Suprapubic skin (tissue), 4 donors: ENCODE data around the gene THAP11. TPM values are rescaled to one million over a fixed set of nuclear protein-coding genes. Genes with fewer than 3 reads are reported as not detected.

Source experiments
- DNase-seq, 2 donors: peaks; one replicate each; pipeline ENCODE4 v3.0.0-alpha.2; 2019; ENCODE audit warnings: low spot score in 2 of 2
- H3K27ac ChIP-seq: fragments of 200-600 bp; sonication (generic); one replicate; pipeline ENCODE4 v1.5.1; 2019
- H3K27me3 ChIP-seq: fragments of 200-600 bp; sonication (generic); one replicate; pipeline ENCODE4 v1.5.1; 2019
- H3K36me3 ChIP-seq: fragments of 200-600 bp; sonication (generic); one replicate; pipeline ENCODE4 v1.5.1; 2019
- H3K4me1 ChIP-seq: fragments of 200-600 bp; sonication (generic); one replicate; pipeline ENCODE4 v1.5.1; 2019
- H3K4me3 ChIP-seq: fragments of 200-600 bp; sonication (generic); one replicate; pipeline ENCODE4 v1.5.1; 2019; ENCODE audit warnings: mild to moderate bottlenecking
- H3K9me3 ChIP-seq: fragments of 200-600 bp; sonication (generic); one replicate; pipeline ENCODE4 v1.5.1; 2019
- CTCF ChIP-seq, 2 donors: fragments of 200-600 bp in 1 of 2; fragments of 450-650 bp in 1 of 2; sonication (generic) in 1 of 2; IDR thresholded peaks; one replicate each; pipeline ENCODE4 v1.5.1; 2016 to 2019; ENCODE audit warnings: antibody characterized with exemption in 2 of 2, mild to moderate bottlenecking in 1 of 2, moderate library complexity in 1 of 2
- EP300 ChIP-seq: sonication (generic); formaldehyde crosslinking; IDR thresholded peaks from one replicate; pipeline ENCODE4 v1.6.1; 2017; ENCODE audit warnings: antibody characterized with exemption
- POLR2A ChIP-seq, 2 donors: fragments of 450-650 bp; IDR thresholded peaks; one replicate each; pipeline ENCODE4 v1.6.1; 2017; ENCODE audit warnings: antibody characterized with exemption in 2 of 2, mild to moderate bottlenecking in 2 of 2, moderate library complexity in 2 of 2
- POLR2AphosphoS5 ChIP-seq, 3 donors: sonication (generic); formaldehyde crosslinking; IDR thresholded peaks; one replicate each; pipeline ENCODE4 v1.6.1; 2017; ENCODE audit warnings: antibody characterized with exemption in 3 of 3
- WGBS: methylation state at CpG from one replicate; pipeline ENCODE4 v1.1.5; 2018; 5-methylcytosine and 5-hydroxymethylcytosine counted together
- total RNA-seq, 4 donors: library from RNA; depleted of rRNA; stranded (reverse); fragments of >200 nt; gene quantifications; one replicate each; pipeline ENCODE4 v1.1.0, GENCODE V29; 2016

The THAP11 gene
- total RNA-seq, 4 donors from 2014 or later, result 45.7 to 92.0 (median 76.4) TPM

GRCh38 chr16:67871256-67871655, 29.1 kb downstream of the THAP11 start:
- DNase-seq, result no peak
- 29% methylated on average over 1 of the region's 3 CpGs for WGBS
- peaks cover 38% of the 10 kb centered on the region for H3K4me1 ChIP-seq
- no peaks in the 10 kb centered on the region for H3K27me3 ChIP-seq
- no peak overlapping the region for H3K4me3 ChIP-seq
- TF ChIP-seq POLR2A (IDR thresholded peaks at IDR 0.05) (no peak), CTCF (IDR thresholded peaks at IDR 0.05) (no peak), POLR2AphosphoS5 (IDR thresholded peaks at IDR 0.05) (no peak), EP300 (no peak)
- H3K9me3 ChIP-seq, result no peaks in the 10 kb centered on the region
- peak overlapping the region; percentile 10 for H3K27ac ChIP-seq
- H3K36me3 ChIP-seq, result peaks cover 49% of the 10 kb centered on the region

- Histone ChIP-seq H3K9me3 (no peaks in the 10 kb centered on the region), H3K27ac (peak overlapping the region; percentile 91), H3K27me3 (no peaks in the 10 kb centered on the region), H3K4me3 (peak overlapping the region; percentile 100), H3K36me3 (peaks cover 49% of the 10 kb centered on the region), H3K4me1 (peaks cover 38% of the 10 kb centered on the region)
- TF ChIP-seq CTCF (IDR thresholded peaks at IDR 0.05) (no peak), POLR2A (IDR thresholded peaks at IDR 0.05) (no peak), EP300 (no peak), POLR2AphosphoS5 (IDR thresholded peaks at IDR 0.05) (no peak)
- 66% methylated on average over 2 of the region's 2 CpGs for WGBS
- DNase-seq, result no peak
Observed at GRCh38 chr16:67872131-67872630, 30.1 kb downstream of the THAP11 start.

- Histone ChIP-seq H3K4me1 (peaks cover 38% of the 10 kb centered on the region), H3K4me3 (peak within 1 kb of the TSS; percentile 100), H3K36me3 (peaks cover 49% of the 10 kb centered on the region), H3K9me3 (no peaks in the 10 kb centered on the region), H3K27ac (peak within 1 kb of the TSS; percentile 91), H3K27me3 (no peaks in the 10 kb centered on the region)
- DNase-seq, result peak; percentile 93 to 94
- TF ChIP-seq POLR2A (IDR thresholded peaks at IDR 0.05) (peak; percentile 8 to 53), CTCF (IDR thresholded peaks at IDR 0.05) (no peak), EP300 (no peak), POLR2AphosphoS5 (IDR thresholded peaks at IDR 0.05) (peak; percentile 44 to 95 (median 74))
- 10% methylated on average over 6 of the region's 72 CpGs for WGBS
Observed at GRCh38 chr16:67872631-67873434, 30.7 kb downstream of the THAP11 start, which contains the start of gene EDC4. Gene EDC4, plus strand, starts transcription at chr16:67873052. Its CDS starts 210 bp downstream, at chr16:67873262.

GRCh38 chr16:67873435-67874370, 31.6 kb downstream of the THAP11 start:
- 16% methylated on average over 15 of the region's 23 CpGs for WGBS
- no peak for DNase-seq
- TF ChIP-seq CTCF (IDR thresholded peaks at IDR 0.05) (no peak), POLR2A (IDR thresholded peaks at IDR 0.05) (no peak), POLR2AphosphoS5 (IDR thresholded peaks at IDR 0.05) (no peak)
- H3K4me3 ChIP-seq, result peak overlapping the region; percentile 100
- peak overlapping the region; percentile 91 for H3K27ac ChIP-seq
- no peaks in the 10 kb centered on the region for H3K27me3 ChIP-seq
- peaks cover 49% of the 10 kb centered on the region for H3K36me3 ChIP-seq
- H3K9me3 ChIP-seq, result no peaks in the 10 kb centered on the region
- H3K4me1 ChIP-seq, result peaks cover 38% of the 10 kb centered on the region
